NCI-H146 (cell line): ENCODE data around the gene PXK.
"Not testable (repeated sequence)": the region's sequence is repeated elsewhere in the genome, so short reads cannot be mapped to it uniquely, and the experiment has no call there.

Experiments
- DNase-seq: peaks from one replicate; lab custom pipeline; 2025; lab: John Stamatoyannopoulos, UW

Gene PXK

DNA sequence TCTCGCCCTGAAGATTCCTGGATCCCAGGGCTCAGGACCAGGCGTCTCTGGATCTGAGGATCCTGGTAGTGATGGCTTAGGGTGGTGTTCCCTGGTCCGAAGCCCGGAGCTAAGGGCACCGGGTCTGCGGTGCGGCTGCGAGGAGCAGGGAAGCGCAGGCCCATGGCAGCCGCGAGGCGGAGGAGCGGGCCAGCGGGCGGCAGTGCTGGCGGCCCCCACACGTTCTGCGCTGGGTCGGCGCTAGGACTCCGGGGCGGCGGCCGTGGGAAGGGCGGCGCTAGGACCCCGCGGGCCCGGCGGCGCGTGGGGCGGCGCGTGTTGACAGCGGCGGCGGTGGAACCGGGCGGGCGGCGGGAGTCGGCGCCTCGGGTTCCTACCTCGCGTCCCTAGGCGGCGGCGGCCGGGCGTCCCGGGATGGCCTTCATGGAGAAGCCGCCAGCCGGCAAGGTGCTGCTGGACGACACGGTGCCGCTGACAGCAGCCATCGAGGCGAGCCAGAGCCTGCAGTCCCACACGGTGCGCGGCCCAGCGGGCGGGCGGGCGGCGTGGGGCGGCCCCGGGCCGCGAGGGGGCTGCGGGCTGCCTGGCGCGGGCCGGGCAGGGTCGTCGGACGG lies at the start of gene PXK:
Gene PXK, plus strand, starts transcription at position 318 of the 614 bp plus-strand sequence. Its CDS starts 97 bp downstream, at position 415.
- peak; percentile 58 for DNase-seq

GRCh38 chr3:58285334-58285733 lies 47.4 kb upstream of the PXK start:
- no peak for DNase-seq

DNA sequence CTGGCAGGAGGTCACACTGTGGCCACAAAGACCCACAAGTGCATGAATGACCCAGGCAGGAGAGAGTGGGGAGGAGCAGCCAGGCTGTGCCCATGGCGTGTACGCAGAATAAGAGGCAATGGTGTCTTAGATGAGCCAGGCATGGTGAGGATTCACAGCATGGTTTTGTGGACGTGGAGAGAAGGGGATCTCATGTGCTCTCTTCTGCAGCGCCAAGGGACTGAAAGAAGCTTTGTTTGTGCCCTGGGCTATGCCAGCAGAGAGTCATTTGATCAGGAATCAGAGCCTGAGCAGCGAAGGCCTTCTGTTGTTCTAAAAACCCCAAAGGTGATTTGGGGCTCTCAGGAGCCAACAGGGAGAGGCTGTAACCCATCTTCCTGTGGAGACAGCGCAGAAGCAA lies 45.3 kb upstream of the PXK start:
- DNase-seq: no peak

DNA sequence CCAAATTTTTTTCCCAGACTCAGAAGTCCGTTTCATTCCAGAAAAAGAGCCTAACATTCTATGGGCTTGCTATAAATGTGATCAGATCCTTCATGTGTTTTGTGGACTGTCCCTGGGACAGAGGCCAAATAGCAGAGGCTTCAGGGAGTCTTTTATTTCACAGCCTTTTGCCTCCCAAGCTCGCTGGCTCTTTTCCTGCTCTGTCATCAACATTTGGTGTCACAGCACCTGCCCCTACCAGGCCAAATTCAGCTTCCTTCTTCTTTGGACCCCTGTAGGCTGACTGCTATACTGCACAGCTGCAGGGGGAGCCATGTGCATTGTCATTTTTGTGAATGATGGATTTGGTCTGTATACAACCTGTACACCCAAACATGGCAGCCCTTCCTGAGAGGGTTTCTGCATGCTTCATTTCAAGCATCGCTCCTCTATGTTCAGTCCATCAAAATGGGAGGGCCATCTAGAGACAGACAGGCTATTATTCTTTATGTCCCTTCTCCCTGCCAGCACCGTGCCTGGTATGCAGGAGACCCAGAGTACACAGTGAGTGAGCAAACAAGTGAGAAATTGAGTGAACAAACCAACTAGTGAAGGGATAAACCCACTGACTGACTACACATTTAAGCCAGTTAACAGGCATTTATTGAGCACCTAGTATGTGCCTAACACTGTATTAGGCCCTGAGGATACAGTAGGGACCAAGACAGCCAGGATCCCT lies 44.5 kb upstream of the PXK start:
- no peak for DNase-seq

DNA sequence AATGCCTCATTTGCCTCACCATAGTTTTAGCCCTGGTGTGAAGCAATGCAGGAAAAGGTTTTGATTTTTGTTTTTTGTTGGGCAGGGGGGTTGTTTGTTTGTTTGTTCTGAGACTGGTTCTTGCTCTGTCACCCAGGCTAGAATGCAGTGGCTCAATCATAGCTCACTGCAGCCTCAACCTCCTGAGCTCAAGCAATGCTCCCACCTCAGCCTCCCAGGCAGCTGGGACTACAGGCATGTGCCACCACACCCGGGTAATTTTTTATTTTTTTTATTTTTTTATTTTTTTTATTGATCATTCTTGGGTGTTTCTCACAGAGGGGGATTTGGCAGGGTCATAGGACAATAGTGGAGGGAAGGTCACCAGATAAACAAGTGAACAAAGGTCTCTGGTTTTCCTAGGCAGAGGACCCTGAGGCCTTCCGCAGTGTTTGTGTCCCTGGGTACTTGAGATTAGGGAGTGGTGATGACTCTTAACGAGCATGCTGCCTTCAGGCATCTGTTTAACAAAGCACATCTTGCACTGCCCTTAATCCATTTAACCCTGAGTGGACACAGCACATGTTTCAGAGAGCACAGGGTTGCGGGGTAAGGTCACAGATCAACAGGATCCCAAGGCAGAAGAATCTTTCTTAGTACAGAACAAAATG lies 43.6 kb upstream of the PXK start:
- not testable (repeated sequence) for DNase-seq

GRCh38 chr3:58290446-58290845 lies 42.2 kb upstream of the PXK start:
- DNase-seq: not testable (repeated sequence)

GRCh38 chr3:58291671-58292338 lies 40.9 kb upstream of the PXK start:
- DNase-seq: no peak

DNA sequence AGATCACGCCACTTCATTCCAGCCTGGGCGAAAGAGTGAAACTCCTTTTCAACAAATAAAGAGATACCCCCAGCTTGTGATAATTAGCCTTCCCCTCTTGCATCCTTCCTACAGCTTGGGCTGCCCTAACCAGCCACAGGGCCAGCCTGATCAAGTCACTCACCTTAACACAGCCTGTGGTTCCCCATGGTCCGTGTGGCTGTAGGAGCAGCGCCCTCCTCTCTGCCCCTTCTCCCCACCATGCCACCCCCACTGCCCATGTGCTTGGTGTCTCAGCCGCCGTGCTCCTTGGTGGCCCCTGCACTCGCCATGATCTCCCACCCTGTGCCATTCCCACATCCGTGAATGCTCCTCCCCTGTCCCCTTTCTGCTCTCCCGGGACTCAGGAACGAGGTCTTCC lies 39.8 kb upstream of the PXK start:
- no peak for DNase-seq

DNA sequence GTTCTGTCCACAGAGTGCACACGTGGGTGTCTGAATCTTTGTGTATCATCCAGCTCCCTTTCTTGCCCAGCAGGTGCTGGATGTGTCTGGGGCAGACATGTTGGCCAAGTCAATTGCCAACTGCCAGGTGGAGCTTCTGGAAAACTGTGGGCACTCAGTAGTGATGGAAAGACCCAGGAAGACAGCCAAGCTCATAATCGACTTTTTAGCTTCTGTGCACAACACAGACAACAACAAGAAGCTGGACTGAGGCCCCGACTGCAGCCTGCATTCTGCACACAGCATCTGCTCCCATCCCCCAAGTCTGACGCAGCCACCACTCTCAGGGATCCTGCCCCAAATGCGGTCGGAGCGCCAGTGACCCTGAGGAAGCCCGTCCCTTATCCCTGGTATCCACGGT lies 39.2 kb upstream of the PXK start:
- DNase-seq: no peak

DNA sequence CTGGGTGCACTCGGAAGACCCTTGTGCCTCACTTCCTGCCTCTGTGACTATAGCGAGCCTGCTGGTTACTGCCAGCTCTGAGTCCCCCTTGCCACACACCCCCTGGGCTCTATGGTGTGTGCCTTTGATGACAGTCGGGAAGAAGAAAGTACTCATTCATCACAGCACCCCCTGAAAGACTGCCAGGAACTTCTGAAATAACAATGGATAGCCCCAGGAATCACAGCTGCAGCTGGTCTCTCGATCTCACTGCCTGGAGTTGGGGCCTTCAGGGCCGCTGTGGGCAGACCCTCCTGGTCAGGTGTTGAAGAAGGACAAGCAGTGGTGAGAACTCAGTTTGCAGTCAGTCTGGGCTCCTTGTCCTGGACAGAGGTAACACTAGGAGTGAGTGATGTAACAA lies 36.4 kb upstream of the PXK start:
- DNase-seq: no peak

DNA sequence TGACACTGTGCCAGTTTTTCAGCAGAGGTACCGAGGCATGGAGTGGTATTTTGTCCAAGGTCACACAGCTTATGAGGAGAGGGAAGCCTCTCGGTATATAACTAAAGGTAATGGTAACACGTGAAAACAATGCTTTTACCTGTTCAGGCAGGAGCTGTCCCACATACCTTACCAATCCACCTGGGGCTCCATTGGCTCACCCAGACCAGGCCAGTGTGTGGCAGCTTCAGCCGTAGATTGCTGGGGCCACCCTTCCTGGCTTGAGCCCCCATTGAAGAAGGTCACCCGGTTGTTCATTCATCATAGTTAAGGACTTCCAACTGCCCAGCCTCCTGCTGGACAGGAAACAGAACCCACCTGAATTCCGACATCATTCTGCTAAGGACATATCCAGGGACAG lies 35.8 kb upstream of the PXK start:
- no peak for DNase-seq

DNA sequence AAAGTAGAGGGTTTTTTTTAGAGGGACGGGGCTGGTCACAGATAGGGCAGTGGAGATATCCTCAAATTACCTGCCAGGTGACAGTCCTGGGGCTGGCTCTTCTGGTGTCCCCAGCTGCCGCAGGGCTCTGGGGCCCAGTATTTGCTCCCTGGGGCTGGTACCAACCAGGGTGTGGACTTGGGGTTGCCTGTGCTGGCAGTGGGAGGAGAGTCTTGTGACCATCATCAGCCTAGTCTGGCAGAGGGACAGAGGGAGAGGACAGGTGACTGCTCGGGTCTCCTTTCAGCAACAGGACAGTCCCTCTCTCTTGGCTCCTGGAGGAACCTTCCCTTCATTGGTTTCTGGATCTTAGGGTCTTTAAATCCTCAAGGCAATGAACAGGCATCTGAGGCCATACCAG lies 34.5 kb upstream of the PXK start:
- DNase-seq: no peak

DNA sequence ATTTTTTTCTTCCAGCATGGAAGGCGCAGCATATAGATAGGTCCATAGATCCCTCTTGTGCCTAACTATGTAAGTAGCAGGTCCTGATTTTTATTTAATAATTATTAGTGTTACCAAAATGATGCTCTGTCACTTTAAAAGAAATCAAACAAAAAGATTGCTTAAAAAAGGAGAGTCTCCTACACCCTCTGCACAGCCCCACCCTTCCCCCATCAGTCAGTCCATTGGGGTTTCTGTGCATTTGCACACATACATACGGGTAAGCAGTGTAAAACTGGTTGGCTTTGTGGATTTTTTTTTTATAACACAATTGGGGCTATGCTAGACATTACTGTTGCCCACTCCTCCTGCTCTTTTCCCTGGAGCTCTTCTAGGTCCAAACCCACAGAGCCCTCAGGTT lies 33.6 kb upstream of the PXK start:
- no peak for DNase-seq

- DNase-seq: peak; percentile 15
Observed at GRCh38 chr3:58299839-58300516, 32.7 kb upstream of the PXK start.

GRCh38 chr3:58305882-58306711 lies 26.6 kb upstream of the PXK start, which contains the start of the genes HTD2 and RPP14:
TSS of gene HTD2 (plus strand) at chr3:58306520. CDS start at chr3:58317614, 11,094 bp downstream.
TSS of gene RPP14 (plus strand) at chr3:58306245. CDS start at chr3:58310330, 4,085 bp downstream.
- peak; percentile 94 for DNase-seq

- peak; percentile 22 for DNase-seq
Observed at GRCh38 chr3:58307639-58308215, 25.0 kb upstream of the PXK start.

DNA sequence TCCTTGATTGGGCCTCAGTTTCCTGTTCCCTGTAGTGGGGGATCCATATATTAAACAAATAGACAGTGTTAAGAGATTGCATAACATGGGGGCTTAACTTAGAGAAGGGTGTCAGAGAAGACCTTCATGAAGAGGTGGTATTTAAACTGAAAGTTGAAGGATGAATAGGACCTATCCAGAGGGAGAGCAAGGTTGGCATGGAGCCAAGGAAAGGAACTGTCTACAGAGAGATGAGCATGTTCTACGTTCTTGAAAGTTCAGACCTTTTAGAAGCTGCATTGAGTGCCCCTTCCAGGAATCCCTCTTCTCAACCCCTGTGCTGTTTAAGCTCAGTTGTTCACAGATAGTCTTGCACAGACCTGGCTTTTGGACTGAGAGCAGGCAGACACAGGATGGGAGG lies 24.0 kb upstream of the PXK start:
- DNase-seq: no peak

DNA sequence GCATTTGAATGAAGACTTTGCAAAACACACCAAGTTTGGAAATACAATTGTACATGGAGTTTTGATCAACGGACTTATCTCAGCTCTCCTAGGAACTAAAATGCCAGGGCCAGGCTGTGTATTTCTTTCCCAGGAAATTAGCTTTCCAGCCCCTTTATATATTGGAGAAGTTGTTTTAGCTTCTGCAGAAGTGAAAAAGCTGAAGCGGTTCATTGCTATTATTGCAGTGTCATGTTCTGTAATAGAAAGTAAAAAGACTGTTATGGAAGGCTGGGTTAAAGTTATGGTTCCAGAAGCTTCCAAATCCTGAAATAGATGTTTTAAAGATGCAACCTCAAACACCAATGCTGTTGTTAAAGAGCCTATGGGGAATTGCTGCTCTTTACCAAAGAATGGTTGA lies 14.9 kb upstream of the PXK start:
- DNase-seq: no peak

- no peak for DNase-seq
Observed at GRCh38 chr3:58321791-58322190, 10.9 kb upstream of the PXK start.

- DNase-seq: no peak
Observed at GRCh38 chr3:58322793-58323192, 9.9 kb upstream of the PXK start.
